ENCODE measurements around the gene GATA6. TPM values are rescaled to one million over a fixed set of nuclear protein-coding genes. Genes with fewer than 3 reads are reported as not detected.

GATA6 gene
- polyA plus RNA-seq, 1 of the 3 experiments (the other 2 are of a cell fraction) = not detected

DNA sequence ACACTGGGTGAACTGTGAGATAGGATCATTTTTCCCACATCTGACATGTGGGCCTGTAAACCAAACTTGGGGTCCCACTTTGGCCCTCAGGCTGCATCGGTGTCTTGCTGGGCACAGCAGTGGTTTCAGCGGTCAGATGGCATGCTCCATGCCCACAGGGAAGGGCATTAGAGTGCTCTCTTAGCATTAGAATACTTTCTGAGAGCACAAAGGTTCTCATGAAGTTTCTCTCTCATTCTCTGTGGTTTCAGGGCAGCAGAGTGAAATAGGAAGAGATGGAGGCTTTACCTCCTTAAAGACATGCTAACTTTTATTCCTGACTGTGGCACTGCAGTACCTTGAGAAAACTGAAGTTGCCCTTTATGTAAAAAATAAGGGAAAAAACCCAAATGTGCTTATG lies 36.6 kb upstream of the GATA6 start:
- Histone ChIP-seq H3K27me3 (ENCODE audit: insufficient read depth) (peaks cover 10% of the 10 kb centered on the region), H3K4me1 (ENCODE audit: control insufficient read depth in 1 of 2, insufficient read depth in 2 of 2, low read depth in 1 of 2, low read length in 1 of 2) (no peaks in the 10 kb centered on the region), H3K9ac (no peak overlapping the region), H4K20me1 (ENCODE audit: insufficient read depth) (no peaks in the 10 kb centered on the region), H2AFZ (ENCODE audit: low read depth) (no peak overlapping the region), H3K9me2 (no peaks in the 10 kb centered on the region), H3K79me2 (ENCODE audit: insufficient read depth) (no peaks in the 10 kb centered on the region), H3K4me3 (ENCODE audit: low read depth in 2 of 2, low read length in 1 of 2) (no peak overlapping the region), H3K9me3 (no peaks in the 10 kb centered on the region), H3K4me2 (no peak overlapping the region), H3F3A (replicated peaks; ENCODE audit: insufficient read depth) (no peaks in the 10 kb centered on the region), H3K36me3 (replicated peaks in 1 of 2; ENCODE audit: control insufficient read depth in 1 of 2, insufficient read depth in 2 of 2, low read length in 1 of 2) (no peaks in the 10 kb centered on the region), H3K27ac (ENCODE audit: low read depth in 2 of 2, low read length in 1 of 2) (no peak overlapping the region)
- no peak for DNase-seq
- 0% methylated on average over 2 of the region's 2 CpGs for WGBS (ENCODE audit: low lambda C conversion rate)
- TF ChIP-seq, protein P1, sequence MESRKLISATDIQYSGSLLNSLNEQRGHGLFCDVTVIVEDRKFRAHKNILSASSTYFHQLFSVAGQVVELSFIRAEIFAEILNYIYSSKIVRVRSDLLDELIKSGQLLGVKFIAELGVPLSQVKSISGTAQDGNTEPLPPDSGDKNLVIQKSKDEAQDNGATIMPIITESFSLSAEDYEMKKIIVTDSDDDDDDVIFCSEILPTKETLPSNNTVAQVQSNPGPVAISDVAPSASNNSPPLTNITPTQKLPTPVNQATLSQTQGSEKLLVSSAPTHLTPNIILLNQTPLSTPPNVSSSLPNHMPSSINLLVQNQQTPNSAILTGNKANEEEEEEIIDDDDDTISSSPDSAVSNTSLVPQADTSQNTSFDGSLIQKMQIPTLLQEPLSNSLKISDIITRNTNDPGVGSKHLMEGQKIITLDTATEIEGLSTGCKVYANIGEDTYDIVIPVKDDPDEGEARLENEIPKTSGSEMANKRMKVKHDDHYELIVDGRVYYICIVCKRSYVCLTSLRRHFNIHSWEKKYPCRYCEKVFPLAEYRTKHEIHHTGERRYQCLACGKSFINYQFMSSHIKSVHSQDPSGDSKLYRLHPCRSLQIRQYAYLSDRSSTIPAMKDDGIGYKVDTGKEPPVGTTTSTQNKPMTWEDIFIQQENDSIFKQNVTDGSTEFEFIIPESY (IDR thresholded peaks at IDR 0.05; ENCODE audit: borderline replicate concordance, low read depth) = no peak
- TF ChIP-seq, protein P2, sequence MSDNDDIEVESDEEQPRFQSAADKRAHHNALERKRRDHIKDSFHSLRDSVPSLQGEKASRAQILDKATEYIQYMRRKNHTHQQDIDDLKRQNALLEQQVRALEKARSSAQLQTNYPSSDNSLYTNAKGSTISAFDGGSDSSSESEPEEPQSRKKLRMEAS (IDR thresholded peaks at IDR 0.05; ENCODE audit: low read depth) = no peak
- POLR2A ChIA-PET = no interaction called here
- CTCF ChIA-PET = no interaction called here

DNA sequence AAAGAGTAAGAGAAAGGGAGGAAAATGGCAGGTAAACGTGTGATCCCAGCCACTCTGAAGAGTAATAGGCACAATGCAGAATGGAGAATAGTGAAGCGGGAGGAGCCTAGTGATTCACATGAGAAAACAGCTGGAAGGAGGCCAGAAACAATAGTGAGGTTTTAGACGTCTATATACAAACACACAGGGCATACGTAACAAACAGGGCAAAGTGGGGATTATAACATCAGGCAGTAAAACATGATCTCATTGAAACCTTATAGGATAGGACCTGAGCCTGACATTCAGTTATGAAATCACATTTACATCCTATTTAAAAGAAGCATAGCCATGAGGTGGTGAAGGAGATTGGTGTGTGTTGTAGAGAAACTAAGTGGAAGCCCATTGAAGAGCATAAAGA lies 33.0 kb upstream of the GATA6 start:
- H3K4me1 ChIP-seq (ENCODE audit: control insufficient read depth in 1 of 2, insufficient read depth in 2 of 2, low read depth in 1 of 2, low read length in 1 of 2) = no peaks in the 10 kb centered on the region

More for the DNA sequence above, 33.0 kb upstream of the GATA6 start:
- H3K4me3 ChIP-seq (ENCODE audit: low read depth in 2 of 2, low read length in 1 of 2) = no peak overlapping the region
- H4K20me1 ChIP-seq (ENCODE audit: insufficient read depth) = no peaks in the 10 kb centered on the region
- H3K36me3 ChIP-seq (replicated peaks in 1 of 2; ENCODE audit: control insufficient read depth in 1 of 2, insufficient read depth in 2 of 2, low read length in 1 of 2) = no peaks in the 10 kb centered on the region
- TF ChIP-seq RAD21 (IDR thresholded peaks at IDR 0.05; ENCODE audit: low read length) (no peak), FOSL2 (IDR thresholded peaks at IDR 0.05; ENCODE audit: borderline replicate concordance, low read depth) (no peak), SIN3A (IDR thresholded peaks at IDR 0.05; ENCODE audit: borderline replicate concordance, low read depth, low read length) (no peak), MEF2A (IDR thresholded peaks at IDR 0.05; ENCODE audit: borderline replicate concordance, low read depth) (no peak), FOXM1 (IDR thresholded peaks at IDR 0.05; ENCODE audit: low read depth) (no peak), FOXJ3 (CRISPR knock-in tag; IDR thresholded peaks at IDR 0.05) (no peak), ELF1 (IDR thresholded peaks at IDR 0.05) (no peak)
- TF ChIP-seq, protein P3, sequence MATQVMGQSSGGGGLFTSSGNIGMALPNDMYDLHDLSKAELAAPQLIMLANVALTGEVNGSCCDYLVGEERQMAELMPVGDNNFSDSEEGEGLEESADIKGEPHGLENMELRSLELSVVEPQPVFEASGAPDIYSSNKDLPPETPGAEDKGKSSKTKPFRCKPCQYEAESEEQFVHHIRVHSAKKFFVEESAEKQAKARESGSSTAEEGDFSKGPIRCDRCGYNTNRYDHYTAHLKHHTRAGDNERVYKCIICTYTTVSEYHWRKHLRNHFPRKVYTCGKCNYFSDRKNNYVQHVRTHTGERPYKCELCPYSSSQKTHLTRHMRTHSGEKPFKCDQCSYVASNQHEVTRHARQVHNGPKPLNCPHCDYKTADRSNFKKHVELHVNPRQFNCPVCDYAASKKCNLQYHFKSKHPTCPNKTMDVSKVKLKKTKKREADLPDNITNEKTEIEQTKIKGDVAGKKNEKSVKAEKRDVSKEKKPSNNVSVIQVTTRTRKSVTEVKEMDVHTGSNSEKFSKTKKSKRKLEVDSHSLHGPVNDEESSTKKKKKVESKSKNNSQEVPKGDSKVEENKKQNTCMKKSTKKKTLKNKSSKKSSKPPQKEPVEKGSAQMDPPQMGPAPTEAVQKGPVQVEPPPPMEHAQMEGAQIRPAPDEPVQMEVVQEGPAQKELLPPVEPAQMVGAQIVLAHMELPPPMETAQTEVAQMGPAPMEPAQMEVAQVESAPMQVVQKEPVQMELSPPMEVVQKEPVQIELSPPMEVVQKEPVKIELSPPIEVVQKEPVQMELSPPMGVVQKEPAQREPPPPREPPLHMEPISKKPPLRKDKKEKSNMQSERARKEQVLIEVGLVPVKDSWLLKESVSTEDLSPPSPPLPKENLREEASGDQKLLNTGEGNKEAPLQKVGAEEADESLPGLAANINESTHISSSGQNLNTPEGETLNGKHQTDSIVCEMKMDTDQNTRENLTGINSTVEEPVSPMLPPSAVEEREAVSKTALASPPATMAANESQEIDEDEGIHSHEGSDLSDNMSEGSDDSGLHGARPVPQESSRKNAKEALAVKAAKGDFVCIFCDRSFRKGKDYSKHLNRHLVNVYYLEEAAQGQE (IDR thresholded peaks at IDR 0.05; ENCODE audit: low read depth, low read length) = no peak
- no peaks in the 10 kb centered on the region for H3K9me2 ChIP-seq
- DNase-seq = no peak
- no peak overlapping the region for H3K9ac ChIP-seq
- H3K4me2 ChIP-seq = no peak overlapping the region
- no peak overlapping the region for H3K27ac ChIP-seq (ENCODE audit: low read depth in 2 of 2, low read length in 1 of 2)
- H3K9me3 ChIP-seq = no peaks in the 10 kb centered on the region
- CTCF ChIA-PET = no interaction called here
- WGBS (ENCODE audit: low lambda C conversion rate) = 3% methylated on average over 4 of the region's 4 CpGs
- no peaks in the 10 kb centered on the region for H3K79me2 ChIP-seq (ENCODE audit: insufficient read depth)
- H3K27me3 ChIP-seq (ENCODE audit: insufficient read depth) = peaks cover 10% of the 10 kb centered on the region
- POLR2A ChIA-PET = no interaction called here
- H3F3A ChIP-seq (replicated peaks; ENCODE audit: insufficient read depth) = no peaks in the 10 kb centered on the region
- no peak overlapping the region for H2AFZ ChIP-seq (ENCODE audit: low read depth)

Measured in SK-N-SH (cell line).